NCI-H82 (cell line): ENCODE measurements around the gene TMEM151B.

Experiments used
- DNase-seq: peaks from one replicate; lab custom pipeline; 2025; lab: John Stamatoyannopoulos, UW

TMEM151B gene

DNA sequence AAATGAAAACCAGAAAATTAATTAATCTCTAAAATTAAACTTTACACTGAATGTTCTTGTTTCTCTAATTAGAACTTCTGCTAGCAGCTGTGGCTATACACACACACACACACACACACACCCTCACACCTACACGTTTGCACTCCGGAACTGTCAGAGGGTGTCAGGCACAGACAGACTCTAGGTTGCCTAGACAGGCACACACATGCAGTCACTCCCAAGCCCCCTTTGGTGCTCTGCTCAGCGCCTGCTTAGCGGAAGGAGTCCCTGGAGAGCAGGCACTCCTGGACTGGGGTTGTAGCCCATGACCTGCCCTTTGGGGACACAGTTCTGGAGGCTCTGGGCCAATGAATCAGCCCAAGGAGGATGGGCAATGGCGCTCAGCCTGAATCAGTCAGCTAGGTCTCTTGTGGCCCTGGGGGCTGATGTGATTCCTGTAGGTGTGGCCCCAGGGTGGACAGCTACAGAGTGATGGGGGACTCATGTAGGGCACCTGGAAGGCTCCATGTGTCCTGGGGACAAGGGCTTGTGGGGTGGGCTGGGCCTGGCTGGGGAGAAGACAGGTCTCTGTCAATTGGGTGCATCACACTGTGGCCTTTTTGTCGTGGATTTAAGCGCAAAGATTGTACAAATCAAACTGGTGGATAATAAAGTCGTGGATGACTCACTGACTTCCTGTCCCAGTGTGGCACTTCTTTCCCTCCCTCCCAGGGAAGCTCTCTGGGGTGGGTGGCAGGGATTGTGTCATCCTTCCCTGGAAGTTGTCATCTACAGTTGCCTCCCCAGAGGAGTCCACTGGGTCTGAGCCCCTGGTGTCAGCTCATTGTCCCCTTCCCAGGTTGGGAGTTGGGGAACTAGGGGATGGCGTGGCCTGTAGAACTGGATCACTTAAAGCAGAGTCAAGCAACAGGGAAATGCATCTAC, 8.8 kb downstream of the TMEM151B start:
- no peak for DNase-seq

DNA sequence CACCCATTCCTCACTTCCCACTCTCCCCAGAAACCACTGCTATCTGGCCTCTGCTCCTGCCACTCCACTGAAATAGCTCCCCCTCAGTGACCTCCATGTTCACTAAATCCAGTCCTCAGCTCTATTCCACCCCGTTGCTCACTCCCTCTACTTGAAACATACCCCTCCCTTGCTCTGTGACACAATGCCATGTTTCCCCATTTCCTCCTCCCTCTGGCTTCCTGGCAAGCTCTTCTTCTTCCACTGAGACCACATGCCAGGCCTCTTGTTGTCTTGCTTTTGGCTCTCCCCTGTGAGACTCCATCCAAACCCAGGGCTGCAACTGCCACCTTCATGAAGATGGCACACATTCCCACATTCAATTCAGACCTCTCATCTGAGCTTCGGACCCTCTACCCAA, 13.9 kb downstream of the TMEM151B start:
- no peak for DNase-seq

DNA sequence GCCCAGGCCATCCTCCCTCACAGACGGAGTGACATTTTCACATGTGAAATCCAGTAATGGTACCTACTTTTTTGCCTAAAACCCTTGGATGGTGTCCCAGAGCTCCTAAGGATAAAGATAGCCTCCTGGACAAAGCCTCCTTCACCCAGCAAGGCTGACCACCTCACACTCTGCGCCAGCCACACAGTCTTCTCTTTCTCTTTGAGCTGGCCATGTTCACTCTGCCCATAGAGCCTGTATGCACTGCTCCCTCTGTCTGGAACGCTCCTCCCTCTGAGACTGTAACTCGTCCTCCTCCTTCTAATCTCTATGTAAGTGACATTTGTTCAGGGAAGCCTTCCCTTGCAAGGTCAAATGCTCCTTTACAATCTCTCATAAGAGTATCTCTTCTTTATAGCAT, 14.6 kb downstream of the TMEM151B start:
- DNase-seq = no peak

DNA sequence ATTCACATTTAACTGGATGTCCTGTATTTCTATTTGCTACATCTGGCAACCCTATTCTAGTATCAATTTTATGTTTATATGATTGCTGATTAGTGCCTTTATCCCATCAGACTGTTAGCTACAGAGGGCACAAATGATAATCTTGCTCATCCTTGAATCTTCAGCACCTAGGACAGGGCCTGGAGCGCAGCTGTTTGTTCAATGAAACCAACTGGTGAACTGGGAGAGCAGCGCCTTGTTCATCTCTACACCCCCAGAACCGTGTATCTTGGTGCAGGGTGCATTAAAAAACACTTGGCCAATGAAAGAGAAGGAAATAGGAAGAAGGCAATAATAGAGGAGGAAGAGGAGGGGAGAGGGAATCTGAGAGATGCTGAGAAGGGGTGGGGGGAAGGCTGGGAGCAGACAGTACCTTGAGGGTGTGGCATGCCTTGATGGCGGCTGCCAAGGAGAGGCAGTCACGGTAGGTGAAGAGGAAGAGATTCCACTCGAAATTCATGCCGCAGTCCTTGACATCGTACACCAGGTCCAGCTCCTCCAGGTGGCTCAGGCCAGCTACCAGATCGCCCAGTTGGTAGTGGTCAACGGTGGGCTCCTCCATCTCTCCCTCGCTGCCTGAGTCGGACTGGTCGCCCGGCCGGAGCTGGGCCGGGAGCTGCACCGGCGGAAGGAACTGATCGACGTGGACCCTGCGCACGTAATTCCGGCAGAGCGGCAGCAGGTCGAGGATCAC, 15.5 kb downstream of the TMEM151B start:
- no peak for DNase-seq

DNA sequence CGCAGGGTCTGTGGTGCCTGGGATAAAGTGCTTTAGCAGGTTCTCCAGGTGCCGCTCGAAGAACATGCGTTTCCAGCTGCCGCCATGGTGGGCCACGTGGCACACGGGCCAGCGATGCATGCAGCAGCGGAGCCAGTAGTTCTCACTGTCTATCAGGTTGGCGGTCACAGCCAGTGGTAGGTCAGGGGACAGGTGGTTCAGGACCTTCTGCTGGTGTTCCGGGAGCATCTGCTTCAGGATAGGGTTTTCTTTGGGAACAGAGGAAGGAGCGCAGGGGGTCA, 16.0 kb downstream of the TMEM151B start:
- no peak for DNase-seq

DNA sequence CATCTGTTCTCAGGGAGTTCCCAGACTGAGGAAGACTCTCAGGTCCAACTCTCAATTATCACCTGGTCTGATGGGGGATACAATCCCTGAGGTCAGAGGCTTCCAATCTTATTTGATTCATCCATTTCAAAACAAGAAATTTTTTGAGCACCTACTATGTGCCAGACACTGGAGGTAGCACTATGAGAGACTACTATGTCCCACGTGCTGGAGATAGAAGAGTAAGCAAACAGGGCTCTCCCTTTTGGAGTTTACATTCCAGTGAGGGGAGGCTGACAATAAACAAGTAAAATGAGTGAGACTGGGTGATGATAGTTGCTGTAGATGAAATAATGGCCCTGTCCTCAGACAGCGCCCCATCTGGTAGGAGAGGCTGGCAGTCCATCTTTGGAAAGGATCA, 16.5 kb downstream of the TMEM151B start:
- no peak for DNase-seq

DNA sequence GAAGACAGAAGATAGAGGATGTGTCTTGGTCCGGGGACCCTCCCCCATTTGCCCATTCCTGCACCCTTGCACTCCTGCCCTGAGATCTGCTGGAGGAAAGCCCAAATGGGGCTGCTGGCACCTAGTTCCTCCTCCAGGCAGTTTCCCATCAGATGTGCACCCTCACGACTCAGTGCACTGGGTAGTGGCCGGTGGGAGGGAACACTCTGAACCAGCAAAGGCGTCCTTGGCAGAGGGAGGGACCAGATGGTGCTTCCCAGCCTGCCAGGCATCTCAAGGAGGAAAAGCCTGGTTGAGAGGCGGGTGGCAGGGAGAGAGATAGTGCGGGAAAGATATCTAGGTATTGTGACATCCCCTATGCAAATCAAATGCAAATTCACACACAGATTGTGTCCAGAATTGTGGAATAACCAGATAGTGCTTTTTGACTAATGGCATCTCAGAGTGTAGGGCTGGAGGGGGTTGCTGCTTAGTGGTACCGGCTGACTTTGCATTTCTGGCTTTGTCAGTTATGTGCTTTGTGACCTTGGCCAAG, 19.5 kb downstream of the TMEM151B start:
- DNase-seq = peak; percentile 69

DNA sequence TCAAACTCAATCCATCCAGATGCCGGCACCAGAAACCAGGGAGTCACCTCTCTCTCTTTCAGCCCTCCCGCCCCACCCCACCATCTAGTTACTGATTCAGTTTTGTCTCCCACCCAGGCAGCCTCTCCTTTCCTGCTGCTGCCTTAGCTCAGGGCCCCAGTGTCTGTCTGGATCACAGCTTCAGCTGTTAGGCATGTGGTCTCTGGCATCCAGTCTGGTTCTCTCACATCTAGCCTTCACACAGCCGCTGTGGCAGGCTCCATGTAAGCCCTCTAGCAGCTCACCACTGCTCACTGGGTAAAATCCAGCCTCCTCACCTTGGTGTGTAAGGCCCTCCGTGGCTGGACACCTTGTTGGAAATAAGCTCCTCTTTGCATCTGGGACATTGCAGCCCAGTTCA, 21.6 kb downstream of the TMEM151B start:
- DNase-seq = peak; percentile 33

DNA sequence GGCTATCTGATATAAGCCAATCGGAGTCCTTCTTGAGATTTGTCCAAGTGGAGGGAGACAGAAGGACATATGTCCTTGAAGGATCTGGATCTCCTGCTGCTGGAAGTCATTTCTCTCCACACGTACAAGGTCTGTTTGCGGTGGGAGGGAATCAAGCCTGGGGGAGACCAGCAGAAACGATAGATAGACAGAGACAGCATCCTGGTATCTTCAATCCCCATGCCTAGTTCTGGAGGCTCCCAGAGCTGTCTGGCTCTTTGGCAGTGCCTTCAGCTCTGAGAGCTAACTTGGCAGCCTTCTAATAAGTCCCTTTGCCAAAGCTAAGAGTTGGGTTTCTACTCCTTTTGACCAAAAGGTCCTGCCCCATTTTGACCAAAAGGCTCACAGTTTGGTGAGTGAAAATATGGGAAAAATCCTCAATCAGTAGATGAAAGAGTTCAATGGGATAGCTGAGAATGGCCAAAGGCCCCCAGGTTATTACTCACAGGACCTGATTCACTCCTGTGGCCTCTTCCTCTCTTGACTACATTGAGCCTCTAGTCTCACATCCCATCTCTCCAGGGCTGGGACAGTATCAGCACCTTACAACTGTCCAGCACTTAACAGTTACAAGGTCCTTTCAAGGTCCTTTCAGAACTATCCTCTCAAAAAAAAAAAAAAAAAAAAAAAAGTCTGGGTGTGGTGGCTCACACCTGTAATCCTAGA, 22.6 kb downstream of the TMEM151B start:
- DNase-seq = no peak

DNA sequence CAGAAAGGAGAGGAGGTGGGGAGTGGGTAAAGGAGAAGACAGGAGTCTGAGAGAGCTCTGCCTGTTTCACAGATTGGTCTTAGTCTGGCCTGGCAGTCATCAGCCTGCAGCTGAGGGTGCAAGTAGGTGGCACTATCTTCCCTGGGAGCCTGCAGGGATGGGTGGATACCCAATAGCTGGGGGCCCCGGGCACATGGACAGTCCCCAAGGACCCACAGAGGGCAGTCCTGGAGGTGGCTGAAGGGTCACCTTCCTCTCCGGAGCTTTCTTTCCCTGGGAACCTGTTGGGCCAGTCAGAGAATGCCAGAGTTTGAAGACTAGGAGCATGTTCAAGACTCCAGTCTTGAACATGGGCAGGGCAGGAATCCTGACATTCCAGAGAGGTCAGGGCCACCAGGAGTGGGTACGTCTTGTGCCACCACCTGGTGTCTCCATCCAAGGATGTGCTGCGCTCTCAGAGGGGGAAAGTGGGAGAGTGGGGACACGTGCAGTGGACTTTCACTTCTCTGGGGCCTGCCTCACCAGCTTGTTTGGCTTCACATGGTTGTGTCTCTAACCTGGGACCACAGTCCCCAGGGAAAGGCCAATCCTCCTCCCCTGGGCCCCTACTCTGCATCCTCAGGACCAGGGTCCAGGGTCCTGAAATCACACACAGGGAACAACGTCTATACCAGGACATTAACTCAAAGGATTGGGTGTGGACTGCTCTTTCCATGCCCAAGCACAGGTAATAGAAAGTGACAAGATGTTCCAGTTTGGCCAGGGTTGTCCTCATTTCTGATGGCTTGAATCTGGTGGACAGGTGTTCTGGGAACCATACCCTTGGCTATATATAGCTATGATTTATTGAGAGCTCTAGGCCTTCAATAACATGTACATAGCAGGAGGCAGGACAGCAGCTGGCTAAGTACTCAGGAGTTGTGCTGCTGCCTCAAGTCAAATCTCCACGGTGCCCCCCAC, 24.9 kb downstream of the TMEM151B start:
- no peak for DNase-seq

DNA sequence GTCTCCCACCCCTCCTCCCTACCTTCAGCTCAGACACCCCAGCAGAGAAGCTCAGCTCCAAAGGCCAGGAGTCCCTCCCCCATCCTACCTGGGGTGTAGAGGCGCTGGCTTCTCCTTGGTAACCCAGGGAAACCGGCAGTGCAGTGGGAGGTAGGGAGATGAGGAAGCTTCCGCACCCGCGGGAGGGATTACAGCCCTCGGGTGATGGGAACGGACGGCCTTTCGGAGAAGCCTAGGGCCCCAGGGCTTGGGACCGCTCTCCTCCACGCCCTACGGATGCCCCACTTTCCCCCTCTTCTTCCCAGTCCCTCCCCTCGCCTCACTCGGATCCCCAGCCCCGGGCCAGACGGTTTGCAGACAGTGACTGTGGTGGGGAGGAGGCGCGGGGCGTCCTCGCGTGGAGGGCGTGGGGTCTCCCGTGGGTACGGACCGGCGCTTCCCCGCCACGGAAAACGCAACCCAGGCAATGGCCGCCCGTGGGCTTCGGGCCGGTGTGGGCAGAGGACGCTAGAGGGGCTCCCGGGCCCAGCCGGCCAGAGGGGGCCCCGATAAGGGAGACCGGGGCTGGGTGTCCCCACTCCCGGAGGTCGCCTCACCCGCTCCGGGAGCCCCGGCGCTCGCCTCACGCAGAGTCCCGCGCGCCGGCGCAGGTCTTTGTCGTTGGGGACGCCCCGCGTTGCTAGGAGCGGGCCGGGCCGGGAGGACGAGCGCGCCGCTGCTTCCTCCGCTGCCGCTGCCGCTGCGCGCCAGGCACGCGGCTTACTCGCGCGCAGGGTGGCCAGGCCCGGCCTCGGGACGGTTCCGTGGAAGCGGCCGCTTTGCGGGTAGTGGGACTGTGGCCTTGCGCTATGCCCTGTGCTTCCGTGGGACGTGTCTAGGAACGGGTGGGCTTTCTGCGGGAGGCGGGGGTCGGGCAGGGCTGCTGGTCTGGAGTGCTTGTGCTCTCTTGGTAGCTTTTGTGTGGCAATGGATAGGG, 27.1 kb downstream of the TMEM151B start:
- peak; percentile 60 for DNase-seq

DNA sequence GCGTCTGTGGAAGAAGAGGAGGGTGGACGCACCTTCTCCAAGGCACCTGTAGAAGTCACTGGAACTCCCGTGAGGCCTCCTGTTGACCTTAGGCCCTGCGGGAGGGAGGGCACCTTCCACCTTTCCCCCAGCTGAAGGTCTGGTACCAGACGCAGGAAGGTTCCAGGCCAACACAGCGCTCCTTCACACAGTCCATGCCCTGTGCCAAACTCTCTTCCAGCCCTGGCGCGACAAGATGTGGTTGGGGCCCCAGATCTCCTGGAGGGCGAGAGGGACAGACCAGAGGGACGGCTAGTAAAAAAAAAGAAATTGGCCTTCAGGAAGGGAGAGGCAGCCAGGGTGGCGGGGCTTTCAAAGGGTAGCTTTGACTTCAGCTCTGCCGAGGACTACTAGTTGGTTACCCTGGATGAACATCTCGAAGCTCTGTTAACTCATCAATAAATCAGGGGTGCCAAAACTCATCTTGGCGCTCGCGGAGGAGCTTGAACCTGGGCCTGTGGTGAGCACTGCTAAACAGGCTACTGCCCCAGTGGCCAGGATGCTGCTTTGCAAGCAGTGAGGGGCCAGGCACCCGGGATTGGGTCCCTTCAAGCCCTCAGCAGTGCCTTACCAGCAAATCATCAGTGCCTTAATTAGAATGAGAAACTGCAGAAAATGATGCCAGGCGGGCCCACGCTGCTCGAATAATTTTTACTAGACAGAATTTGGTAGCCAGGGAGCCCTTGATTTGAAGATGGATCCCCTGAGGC, 28.0 kb downstream of the TMEM151B start:
- DNase-seq = peak; percentile 52

DNA sequence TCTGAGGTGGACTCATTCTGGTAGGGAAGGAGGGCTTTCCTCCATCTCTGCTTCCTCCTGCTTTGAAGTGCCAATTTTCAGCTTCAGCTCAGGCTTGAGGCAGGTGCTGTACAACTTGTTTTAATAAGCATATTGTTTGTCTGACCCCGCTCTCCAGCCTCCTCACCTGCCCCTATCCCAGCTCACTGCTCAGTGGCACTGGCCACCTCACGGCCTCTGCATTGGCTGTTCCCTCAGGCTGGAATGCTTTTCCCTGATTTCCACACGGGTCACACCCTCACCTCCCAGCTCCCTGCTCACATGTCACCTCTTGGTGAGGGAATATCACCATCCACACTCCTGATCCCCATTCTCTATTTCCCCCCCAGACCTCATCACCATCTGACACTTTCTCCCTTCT, 28.6 kb downstream of the TMEM151B start:
- DNase-seq = no peak

DNA sequence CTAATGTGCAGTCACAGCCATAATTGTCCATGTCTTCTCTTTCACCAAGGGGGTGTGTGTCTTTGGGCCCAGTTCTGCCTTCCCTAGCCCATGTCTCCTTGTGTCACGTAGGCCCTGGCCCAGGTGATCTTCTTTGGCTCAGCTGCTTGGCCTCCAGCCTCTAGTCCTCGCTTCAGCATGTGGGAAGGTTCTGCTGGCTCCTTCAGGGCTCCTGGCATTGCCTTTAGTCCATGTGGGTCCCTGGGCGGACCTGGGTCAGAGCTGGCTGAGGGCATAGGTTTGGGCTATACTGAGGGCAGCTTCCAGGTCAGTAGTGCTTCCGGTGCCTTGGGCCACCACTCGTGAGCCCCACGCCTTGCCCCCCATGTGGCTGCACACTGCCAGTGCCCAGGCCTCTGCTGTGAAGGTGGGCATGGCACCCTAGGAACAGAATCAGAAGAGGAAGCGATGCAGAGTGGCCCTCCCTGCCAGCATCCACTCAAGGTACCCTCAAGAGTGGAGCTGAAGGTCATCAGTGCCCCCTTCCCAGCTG, 30.1 kb downstream of the TMEM151B start:
- DNase-seq = no peak

DNA sequence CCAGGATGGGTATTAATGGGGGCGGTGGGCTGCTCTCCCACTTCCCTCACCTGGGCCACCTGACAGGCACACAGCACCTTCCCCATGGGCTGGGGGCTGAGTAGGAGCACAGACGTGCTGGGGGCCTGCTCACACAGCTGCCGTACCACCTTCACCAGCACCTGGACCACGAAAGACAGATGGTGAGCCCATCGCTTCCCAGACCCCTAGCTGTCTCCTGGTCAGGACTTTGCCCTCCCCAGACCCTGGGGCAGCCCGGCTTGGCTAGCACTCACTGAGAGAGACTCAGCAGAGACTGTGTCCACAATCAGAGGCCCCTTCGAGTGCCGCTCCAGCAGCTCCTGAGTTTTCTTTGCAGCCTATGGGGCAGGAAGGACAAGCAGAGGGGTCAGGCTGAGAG, 30.9 kb downstream of the TMEM151B start:
- no peak for DNase-seq

DNA sequence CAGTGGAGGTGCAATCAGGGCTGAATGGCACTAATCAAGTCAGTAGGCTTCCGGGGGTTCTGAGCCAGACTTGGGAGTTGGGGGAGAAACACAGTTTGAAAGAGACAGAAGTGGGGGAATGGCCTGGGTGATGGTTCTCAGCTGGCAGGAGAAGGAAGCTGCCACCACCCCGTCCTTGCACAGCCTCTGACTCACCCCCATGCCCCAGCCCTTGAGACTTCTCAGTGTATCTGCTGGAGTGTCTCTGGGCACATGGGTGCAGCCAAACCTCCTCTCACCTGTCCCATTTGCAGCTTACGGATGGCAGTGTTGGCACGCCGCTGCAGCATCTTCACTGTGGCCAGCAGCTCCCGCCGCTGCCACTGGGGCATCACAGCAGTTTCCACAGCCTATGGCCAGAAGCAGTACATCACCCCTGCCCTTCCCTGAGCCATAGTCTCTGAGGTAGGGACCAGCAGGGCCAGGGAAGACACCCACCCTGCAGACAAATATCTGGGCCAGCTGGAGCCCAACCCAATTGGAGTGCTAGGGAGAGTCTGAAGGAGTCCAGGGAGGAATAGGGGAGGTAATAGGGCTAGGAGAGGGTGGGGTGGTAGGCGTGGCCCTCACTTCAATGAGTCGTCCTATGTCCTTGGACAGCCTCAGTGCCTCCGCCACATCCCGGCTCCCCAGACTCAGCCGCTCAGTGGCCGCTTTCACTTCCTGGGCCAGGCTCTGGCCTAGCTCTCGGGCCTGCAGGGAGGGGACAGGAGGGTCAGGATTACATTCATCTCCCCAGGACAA, 31.7 kb downstream of the TMEM151B start:
- DNase-seq = no peak

DNA sequence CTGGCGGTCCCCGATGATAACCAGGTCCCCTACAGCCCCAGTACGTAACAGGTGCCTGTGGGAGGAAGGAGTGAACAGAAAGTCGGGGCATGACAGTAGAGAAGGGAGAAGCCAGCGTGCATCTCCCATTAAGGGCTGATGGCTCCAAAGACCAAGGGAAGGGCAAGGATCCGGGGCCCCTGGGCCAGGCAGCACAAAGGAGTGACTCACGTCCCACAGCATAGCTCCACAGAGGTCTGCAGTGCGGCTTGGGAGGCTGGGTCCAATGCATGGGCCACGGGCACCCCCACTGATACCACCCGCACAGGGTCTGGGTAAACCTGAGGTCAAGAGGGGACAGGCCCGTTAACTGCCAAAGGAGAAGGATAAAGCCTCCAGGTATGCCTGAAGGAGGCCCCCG, 32.6 kb downstream of the TMEM151B start:
- no peak for DNase-seq

DNA sequence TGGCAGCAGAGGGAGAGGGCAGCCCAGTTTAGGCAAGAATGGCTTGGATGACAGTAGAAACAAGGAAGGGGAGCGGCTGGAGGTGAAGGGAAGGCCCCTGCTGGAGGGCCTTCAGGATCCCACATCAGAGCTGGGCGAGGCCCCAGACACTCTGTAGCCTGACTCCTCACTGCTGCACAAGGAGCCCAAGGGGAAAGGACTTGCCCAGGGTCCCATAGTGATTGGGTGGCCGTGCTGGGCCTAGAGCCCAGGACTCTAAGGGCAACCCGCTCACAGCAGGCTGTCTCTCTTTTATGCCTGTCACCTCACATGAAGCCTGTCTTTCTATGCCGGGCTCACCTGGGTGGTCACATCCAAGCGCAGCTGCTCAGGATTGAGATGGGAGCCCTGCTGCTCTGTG, 33.6 kb downstream of the TMEM151B start:
- DNase-seq = no peak
